Mesenchymal stem cell (in vitro differentiated cells and primary cell): ENCODE measurements around the gene E2F3.
"Not testable (repeated sequence)": the region's sequence is repeated elsewhere in the genome, so short reads cannot be mapped to it uniquely, and the experiment has no call there.

ENCODE experiments used
- DNase-seq: peaks from one replicate; pipeline ENCODE4 v3.0.0-alpha.2; 2013
- H2AFZ ChIP-seq: one replicate; pipeline ENCODE4 v1.6.1; 2013; ENCODE audit warnings: low read depth, mild to moderate bottlenecking, control low read depth, inconsistent platforms, low read length, moderate library complexity
- H2AK5ac ChIP-seq: 2 replicates; pipeline ENCODE4 v1.6.1; 2013; ENCODE audit warnings: low read length, moderate library complexity, mild to moderate bottlenecking, inconsistent platforms; ENCODE audit not compliant: severe bottlenecking
- H2BK120ac ChIP-seq: one replicate; pipeline ENCODE4 v1.6.1; 2013; ENCODE audit warnings: low read depth, mild to moderate bottlenecking, inconsistent platforms, low read length, moderate library complexity
- H2BK12ac ChIP-seq, 2 experiments: one replicate each; pipeline ENCODE4 v1.6.1; 2013; ENCODE audit warnings: inconsistent platforms in 2 of 2, low read length in 2 of 2, mild to moderate bottlenecking in 2 of 2, moderate library complexity in 2 of 2, control low read depth in 1 of 2
- H2BK15ac ChIP-seq: one replicate; pipeline ENCODE4 v1.6.1; 2013; ENCODE audit warnings: mild to moderate bottlenecking, low read depth, inconsistent platforms; ENCODE audit not compliant: poor library complexity, severe bottlenecking
- H2BK5ac ChIP-seq: 2 replicates; pipeline ENCODE4 v1.6.1; 2013; ENCODE audit warnings: low read depth, mild to moderate bottlenecking, low read length, control low read depth, inconsistent platforms; ENCODE audit not compliant: poor library complexity, severe bottlenecking
- H3K14ac ChIP-seq, 2 experiments: one replicate each; pipeline ENCODE4 v1.6.1; 2013; ENCODE audit warnings: inconsistent platforms in 2 of 2, low read length in 2 of 2, control low read depth in 1 of 2, mild to moderate bottlenecking in 1 of 2, moderate library complexity in 1 of 2
- H3K18ac ChIP-seq, 2 experiments: one replicate each; pipeline ENCODE4 v1.6.1; 2013; ENCODE audit warnings: inconsistent platforms in 2 of 2, low read length in 2 of 2, control low read depth in 1 of 2, low read depth in 1 of 2, mild to moderate bottlenecking in 1 of 2
- H3K23ac ChIP-seq, 2 experiments: one replicate each; pipeline ENCODE4 v1.6.1; 2013; ENCODE audit warnings: inconsistent platforms in 2 of 2, low read length in 2 of 2, mild to moderate bottlenecking in 2 of 2, moderate library complexity in 2 of 2, control low read depth in 1 of 2
- H3K27ac ChIP-seq: 2 replicates; pipeline ENCODE4 v1.5.1; 2013; ENCODE audit warnings: mild to moderate bottlenecking, moderate library complexity, low read length, control low read depth, inconsistent platforms; ENCODE audit not compliant: poor library complexity, severe bottlenecking
- H3K27me3 ChIP-seq, 2 experiments: 2 replicates each; pipeline versions ENCODE4 v1.6.1 to v1.7.0; 2013; ENCODE audit warnings: low read length in 2 of 2, mild to moderate bottlenecking in 2 of 2, moderate library complexity in 2 of 2, control low read depth in 1 of 2, inconsistent platforms in 1 of 2; ENCODE audit not compliant: control insufficient read depth in 1 of 2, insufficient read depth in 1 of 2
- H3K36me3 ChIP-seq, 2 experiments: 2 replicates each; pipeline versions ENCODE4 v1.6.1 to v1.7.0; 2013; ENCODE audit warnings: low read length in 2 of 2, control low read depth in 1 of 2, inconsistent platforms in 1 of 2, low read depth in 1 of 2, mild to moderate bottlenecking in 1 of 2; ENCODE audit not compliant: insufficient read depth in 2 of 2, control insufficient read depth in 1 of 2
- H3K4ac ChIP-seq, 2 experiments: one replicate each; pipeline ENCODE4 v1.6.1; 2013; ENCODE audit warnings: inconsistent platforms in 2 of 2, low read length in 2 of 2, mild to moderate bottlenecking in 2 of 2, moderate library complexity in 2 of 2, control low read depth in 1 of 2, low read depth in 1 of 2
- H3K4me1 ChIP-seq: 2 replicates; pipeline ENCODE4 v1.6.1; 2013; ENCODE audit warnings: low read depth, low read length, control low read depth; ENCODE audit not compliant: control insufficient read depth, insufficient read depth
- H3K4me2 ChIP-seq: 2 replicates; pipeline ENCODE4 v1.6.1; 2013; ENCODE audit warnings: low read length, mild to moderate bottlenecking, inconsistent platforms; ENCODE audit not compliant: poor library complexity, severe bottlenecking
- H3K4me3 ChIP-seq, 2 experiments: 2 replicates each; pipeline versions ENCODE4 v1.5.1 to v1.7.0; 2013; ENCODE audit warnings: low read length in 2 of 2, mild to moderate bottlenecking in 2 of 2, control low read depth in 1 of 2, low read depth in 1 of 2; ENCODE audit not compliant: insufficient read depth in 1 of 2
- H3K79me1 ChIP-seq: replicated peaks from 2 replicates; pipeline ENCODE4 v1.6.1; 2013; ENCODE audit warnings: mild to moderate bottlenecking, control low read depth, low read length, inconsistent platforms; ENCODE audit not compliant: poor library complexity, severe bottlenecking
- H3K9ac ChIP-seq: 2 replicates; pipeline ENCODE4 v1.7.0; 2013; ENCODE audit warnings: mild to moderate bottlenecking, low read length, moderate library complexity
- H3K9me3 ChIP-seq: 2 replicates; pipeline ENCODE4 v1.7.0; 2013; ENCODE audit warnings: mild to moderate bottlenecking, low read length; ENCODE audit not compliant: control insufficient read depth
- H4K8ac ChIP-seq: one replicate; pipeline ENCODE4 v1.6.1; 2013; ENCODE audit warnings: inconsistent platforms, mild to moderate bottlenecking, low read length, moderate library complexity
- H4K91ac ChIP-seq: one replicate; pipeline ENCODE4 v1.6.1; 2013; ENCODE audit warnings: mild to moderate bottlenecking, low read length, inconsistent platforms
- WGBS: methylation state at CpG from one replicate; pipeline ENCODE4 v1.1.7; 2013; ENCODE audit warnings: mixed read lengths; 5-methylcytosine and 5-hydroxymethylcytosine counted together

Gene E2F3

GRCh38 chr6:20464041-20464440 is 62.4 kb downstream of the E2F3 start:
- H3K36me3 ChIP-seq: peaks cover 11 to 13% of the 10 kb centered on the region in 2 experiments
- H3K4me1 ChIP-seq: no peaks in the 10 kb centered on the region
- H3K23ac ChIP-seq: no peak overlapping the region
- H4K91ac ChIP-seq: no peak overlapping the region
- no peak overlapping the region for H3K4ac ChIP-seq
- H2BK5ac ChIP-seq: no peak overlapping the region
- no peak overlapping the region for H4K8ac ChIP-seq
- no peak overlapping the region for H3K4me3 ChIP-seq
- H2BK12ac ChIP-seq: no peak overlapping the region
- H2BK120ac ChIP-seq: no peak overlapping the region
- no peaks in the 10 kb centered on the region for H3K9me3 ChIP-seq
- no peak overlapping the region for H3K9ac ChIP-seq
- no peak overlapping the region for H3K18ac ChIP-seq
- 92% methylated on average over 2 of the region's 2 CpGs for WGBS
- no peak overlapping the region for H2AFZ ChIP-seq
- peaks cover 39% of the 10 kb centered on the region for H3K79me1 ChIP-seq
- no peak overlapping the region for H3K14ac ChIP-seq
- no peaks in the 10 kb centered on the region for H3K27me3 ChIP-seq
- H3K4me2 ChIP-seq: no peak overlapping the region
- no peak overlapping the region for H3K27ac ChIP-seq
- no peak overlapping the region for H2BK15ac ChIP-seq
- no peak overlapping the region for H2AK5ac ChIP-seq
- no peak for DNase-seq

- Histone ChIP-seq H2BK5ac (no peak overlapping the region), H4K91ac (no peak overlapping the region), H3K4ac (no peak overlapping the region), H3K9me3 (no peaks in the 10 kb centered on the region), H2AK5ac (no peak overlapping the region), H3K36me3 (peaks cover 9 to 10% of the 10 kb centered on the region in 2 experiments), H2BK12ac (no peak overlapping the region), H3K27ac (no peak overlapping the region), H2BK120ac (no peak overlapping the region), H3K27me3 (no peaks in the 10 kb centered on the region), H4K8ac (no peak overlapping the region), H3K4me3 (no peak overlapping the region), H3K79me1 (peaks cover 39% of the 10 kb centered on the region), H3K4me1 (no peaks in the 10 kb centered on the region), H2BK15ac (no peak overlapping the region), H3K4me2 (no peak overlapping the region), H3K23ac (no peak overlapping the region), H3K18ac (no peak overlapping the region), H3K14ac (no peak overlapping the region), H2AFZ (no peak overlapping the region), H3K9ac (no peak overlapping the region)
- DNase-seq: no peak
- WGBS: 90% methylated on average over 4 of the region's 4 CpGs
Measured at GRCh38 chr6:20464847-20465246, 63.2 kb downstream of the E2F3 start.

GRCh38 chr6:20465616-20466015 is 63.9 kb downstream of the E2F3 start:
- not testable (repeated sequence) for H3K27ac ChIP-seq, DNase-seq, H3K14ac ChIP-seq, H2AFZ ChIP-seq, H3K4me1 ChIP-seq, H3K9me3 ChIP-seq, H3K23ac ChIP-seq, H4K91ac ChIP-seq, H3K18ac ChIP-seq, H3K27me3 ChIP-seq, H3K36me3 ChIP-seq, H2BK12ac ChIP-seq, H3K4me2 ChIP-seq, H3K4ac ChIP-seq, H3K4me3 ChIP-seq, H2BK5ac ChIP-seq, H3K9ac ChIP-seq, H4K8ac ChIP-seq, H2AK5ac ChIP-seq, H2BK120ac ChIP-seq, H2BK15ac ChIP-seq
- 100% methylated on average over 4 of the region's 4 CpGs for WGBS
- H3K79me1 ChIP-seq: peaks cover 41% of the 10 kb centered on the region

GRCh38 chr6:20467437-20467836 is 65.8 kb downstream of the E2F3 start:
- H2AFZ ChIP-seq: no peak overlapping the region
- H3K4me3 ChIP-seq: no peak overlapping the region
- H4K91ac ChIP-seq: no peak overlapping the region
- no peak for DNase-seq
- H3K27ac ChIP-seq: no peak overlapping the region
- over 99% methylated on average over 3 of the region's 4 CpGs for WGBS
- no peak overlapping the region for H3K4me2 ChIP-seq
- H3K79me1 ChIP-seq: peaks cover 44% of the 10 kb centered on the region
- H3K9ac ChIP-seq: no peak overlapping the region
- H3K23ac ChIP-seq: no peak overlapping the region
- no peak overlapping the region for H4K8ac ChIP-seq
- no peak overlapping the region for H2AK5ac ChIP-seq
- no peak overlapping the region for H2BK12ac ChIP-seq
- H3K4me1 ChIP-seq: no peaks in the 10 kb centered on the region
- no peak overlapping the region for H3K4ac ChIP-seq
- no peak overlapping the region for H3K18ac ChIP-seq
- no peaks in the 10 kb centered on the region for H3K27me3 ChIP-seq
- no peak overlapping the region for H2BK15ac ChIP-seq
- no peaks in the 10 kb centered on the region for H3K9me3 ChIP-seq
- no peak overlapping the region for H2BK120ac ChIP-seq
- peaks cover 9 to 10% of the 10 kb centered on the region in 2 experiments for H3K36me3 ChIP-seq
- H3K14ac ChIP-seq: no peak overlapping the region
- H2BK5ac ChIP-seq: no peak overlapping the region
